IMR-90 (cell line): ENCODE results near the gene LRRC2. TPM values are rescaled to one million over a fixed set of nuclear protein-coding genes. Genes with fewer than 3 reads are reported as not detected.

Experiments used
- ATAC-seq: fragments of 200-7000 bp; cut with Tn5 transposase; 2 replicates; pipeline ENCODE4 v1.9.1; 2020; ENCODE audit warnings: low read depth, mild to moderate bottlenecking, moderate library complexity
- BruUV-seq: library from RNA; stranded (reverse); fragments of 400-500 nt; replicated peaks from 2 replicates; lab custom pipeline; 2021; lab: Mats Ljungman, UMichigan
- CTCF ChIA-PET: fragments of 300-600 bp; formaldehyde crosslinking; extraction: SDS; loops from one replicate; lab custom pipeline; 2021; ENCODE audit warnings: antibody characterized with exemption; lab: Yijun Ruan, JAX
- POLR2A ChIA-PET: fragments of 300-600 bp; sonication (Branson Sonifier 250); formaldehyde crosslinking; loops from one replicate; lab custom pipeline; 2022; ENCODE audit warnings: antibody characterized with exemption; ENCODE audit not compliant: unreplicated experiment; lab: Charles Lee
- DNase-seq: peaks from one replicate; pipeline ENCODE4 v3.0.0; 2013
- H2AFZ ChIP-seq: replicated peaks from 2 replicates; pipeline ENCODE3; 2013; ENCODE audit warnings: low read length, mild to moderate bottlenecking; ENCODE audit not compliant: poor library complexity
- H2AK5ac ChIP-seq: 2 replicates; pipeline ENCODE4 v1.6.1; 2013; ENCODE audit warnings: low read depth, low read length, inconsistent platforms
- H2AK9ac ChIP-seq: replicated peaks from 2 replicates; pipeline ENCODE3; 2013; ENCODE audit warnings: mild to moderate bottlenecking, low read depth, low read length, moderate library complexity; ENCODE audit not compliant: poor library complexity
- H2BK120ac ChIP-seq: 2 replicates; pipeline ENCODE4 v1.6.1; 2013; ENCODE audit warnings: low read depth, low read length, inconsistent platforms
- H2BK15ac ChIP-seq: 3 replicates; pipeline ENCODE4 v1.6.1; 2013; ENCODE audit warnings: low read depth, low read length, inconsistent platforms
- H2BK20ac ChIP-seq: 2 replicates; pipeline ENCODE4 v1.6.1; 2013; ENCODE audit warnings: low read depth, mild to moderate bottlenecking, inconsistent platforms, low read length, moderate library complexity
- H2BK5ac ChIP-seq: 2 replicates; pipeline ENCODE4 v1.6.1; 2013; ENCODE audit warnings: mild to moderate bottlenecking, low read depth, low read length, inconsistent platforms; ENCODE audit not compliant: poor library complexity, severe bottlenecking
- H3K14ac ChIP-seq: replicated peaks from 2 replicates; pipeline ENCODE4 v1.6.1; 2013; ENCODE audit warnings: low read depth, low read length, inconsistent platforms
- H3K18ac ChIP-seq: 2 replicates; pipeline ENCODE4 v1.6.1; 2013; ENCODE audit warnings: low read depth, low read length, control low read depth
- H3K23ac ChIP-seq: 2 replicates; pipeline ENCODE4 v1.6.1; 2013; ENCODE audit warnings: low read depth, low read length, inconsistent platforms
- H3K27ac ChIP-seq: 2 replicates; pipeline ENCODE4 v1.5.1; 2013; ENCODE audit warnings: mild to moderate bottlenecking, control low read depth, low read length; ENCODE audit not compliant: insufficient read depth
- H3K27me3 ChIP-seq: 2 replicates; pipeline ENCODE4 v1.6.1; 2013; ENCODE audit warnings: low read length; ENCODE audit not compliant: control insufficient read depth, insufficient read depth
- H3K36me3 ChIP-seq: 2 replicates; pipeline ENCODE4 v1.6.1; 2013; ENCODE audit warnings: low read length, mixed read lengths; ENCODE audit not compliant: control insufficient read depth, insufficient read depth
- H3K4ac ChIP-seq: 2 replicates; pipeline ENCODE4 v1.6.1; 2013; ENCODE audit warnings: low read depth, low read length, inconsistent platforms
- H3K4me1 ChIP-seq: 2 replicates; pipeline ENCODE4 v1.6.1; 2013; ENCODE audit warnings: low read length, mixed read lengths; ENCODE audit not compliant: control insufficient read depth, insufficient read depth
- H3K4me2 ChIP-seq: 2 replicates; pipeline ENCODE4 v1.6.1; 2013; ENCODE audit warnings: low read depth, mild to moderate bottlenecking, control low read depth, low read length, moderate library complexity
- H3K4me3 ChIP-seq: 2 replicates; pipeline ENCODE4 v1.5.1; 2013; ENCODE audit warnings: low read depth, mild to moderate bottlenecking, control low read depth, low read length, moderate library complexity; ENCODE audit not compliant: insufficient read depth
- H3K56ac ChIP-seq: 2 replicates; pipeline ENCODE4 v1.6.1; 2013; ENCODE audit warnings: low read length, inconsistent platforms; ENCODE audit not compliant: insufficient read depth; ENCODE audit errors: extremely low read depth
- H3K79me1 ChIP-seq, 2 experiments: 2 replicates each; pipeline ENCODE4 v1.6.1; 2013; ENCODE audit warnings: low read length in 2 of 2, inconsistent platforms in 1 of 2, low read depth in 1 of 2
- H3K9ac ChIP-seq: 2 replicates; pipeline ENCODE4 v1.6.1; 2013; ENCODE audit warnings: low read depth, low read length, control low read depth
- H3K9me1 ChIP-seq: 2 replicates; pipeline ENCODE4 v1.6.1; 2013; ENCODE audit warnings: low read length, inconsistent platforms; ENCODE audit not compliant: insufficient read depth
- H3K9me3 ChIP-seq: 2 replicates; pipeline ENCODE4 v1.6.1; 2013; ENCODE audit warnings: low read length; ENCODE audit not compliant: control insufficient read depth, insufficient read depth
- H4K20me1 ChIP-seq: 2 replicates; pipeline ENCODE4 v1.6.1; 2013; ENCODE audit warnings: low read length, inconsistent platforms; ENCODE audit not compliant: insufficient read depth
- H4K5ac ChIP-seq: 2 replicates; pipeline ENCODE4 v1.6.1; 2013; ENCODE audit warnings: mild to moderate bottlenecking, low read depth, low read length, control low read depth
- H4K8ac ChIP-seq, 2 experiments: 2 replicates each; pipeline ENCODE4 v1.6.1; 2013; ENCODE audit warnings: low read depth in 2 of 2, low read length in 2 of 2, control low read depth in 1 of 2, inconsistent platforms in 1 of 2
- H4K91ac ChIP-seq: 2 replicates; pipeline ENCODE4 v1.6.1; 2013; ENCODE audit warnings: low read depth, low read length, inconsistent platforms; ENCODE audit not compliant: insufficient read depth
- BHLHE40 ChIP-seq: fragments of 150-350 bp; IDR thresholded peaks from 2 replicates; pipeline ENCODE4 v1.6.1; 2016; ENCODE audit warnings: mild to moderate bottlenecking, low read depth, low read length
- CEBPB ChIP-seq: IDR thresholded peaks from 2 replicates; pipeline ENCODE4 v1.6.1; 2012; ENCODE audit warnings: low read depth, low read length, improper control_type of control experiment
- CHD1 ChIP-seq: IDR thresholded peaks from 2 replicates; pipeline ENCODE4 v1.6.1; 2012; ENCODE audit warnings: low read depth, low read length, improper control_type of control experiment
- CTCF ChIP-seq: conservative IDR thresholded peaks from 2 replicates; pipeline ENCODE4 v1.5.1; 2012; ENCODE audit warnings: mild to moderate bottlenecking, low read depth, low read length, improper control_type of control experiment
- FOS ChIP-seq: fragments of 150-350 bp; IDR thresholded peaks from 2 replicates; pipeline ENCODE4 v1.6.1; 2016; ENCODE audit warnings: low read depth, low read length
- MAFK ChIP-seq: IDR thresholded peaks from 2 replicates; pipeline ENCODE4 v1.6.1; 2012; ENCODE audit warnings: low read depth, low read length, improper control_type of control experiment
- MAZ ChIP-seq: IDR thresholded peaks from 2 replicates; pipeline ENCODE4 v1.6.1; 2012; ENCODE audit warnings: low read depth, mild to moderate bottlenecking, low read length, improper control_type of control experiment, moderate library complexity, borderline replicate concordance
- MXI1 ChIP-seq: IDR thresholded peaks from 2 replicates; pipeline ENCODE4 v1.6.1; 2012; ENCODE audit warnings: low read depth, mild to moderate bottlenecking, low read length, moderate library complexity, borderline replicate concordance
- NFE2L2 ChIP-seq: fragments of 150-350 bp; IDR thresholded peaks from 2 replicates; pipeline ENCODE4 v1.6.1; 2016; ENCODE audit warnings: low read depth, mild to moderate bottlenecking, low read length
- POLR2A ChIP-seq: IDR thresholded peaks from 2 replicates; pipeline ENCODE4 v1.6.1; 2012; ENCODE audit warnings: mild to moderate bottlenecking, low read depth, low read length
- RAD21 ChIP-seq: IDR thresholded peaks from 2 replicates; pipeline ENCODE4 v1.6.1; 2012; ENCODE audit warnings: low read length, improper control_type of control experiment
- RCOR1 ChIP-seq: IDR thresholded peaks from 2 replicates; pipeline ENCODE4 v1.6.1; 2012; ENCODE audit warnings: mild to moderate bottlenecking, low read length, improper control_type of control experiment; ENCODE audit not compliant: insufficient replicate concordance
- RFX5 ChIP-seq: IDR thresholded peaks from 2 replicates; pipeline ENCODE4 v1.8.0; 2012; ENCODE audit warnings: low read depth, mild to moderate bottlenecking, low read length, moderate library complexity
- SMC3 ChIP-seq: fragments of 150-350 bp; IDR thresholded peaks from 2 replicates; pipeline ENCODE4 v1.6.1; 2016; ENCODE audit warnings: low read depth, mild to moderate bottlenecking, antibody characterized with exemption, low read length, moderate library complexity
- USF2 ChIP-seq: fragments of 150-350 bp; IDR thresholded peaks from 2 replicates; pipeline ENCODE4 v1.6.1; 2017; ENCODE audit warnings: mild to moderate bottlenecking, antibody characterized with exemption, low read length, low read depth
- WGBS, 2 experiments: methylation state at CpG; one replicate each; pipeline versions ENCODE4 v1.1.5 to v1.1.7; 2013; ENCODE audit warnings: missing lambda C conversion rate in 2 of 2; ENCODE audit not compliant: insufficient read length in 1 of 2; ENCODE audit errors: extremely low coverage in 2 of 2; 5-methylcytosine and 5-hydroxymethylcytosine counted together
- dilution Hi-C: fragments of 300-500 bp; cut with HindIII; formaldehyde crosslinking; loops from one replicate; pipeline ENCODE4 v1.14.3; 2018; ENCODE audit warnings: low sequenced_read_pairs; ENCODE audit not compliant: unreplicated experiment
- in situ Hi-C: fragments of 300-500 bp; cut with MboI; formaldehyde crosslinking; loops from 3 replicates; pipeline ENCODE4 v1.14.3; 2019; ENCODE audit warnings: low sequenced_read_pairs, inconsistent platforms, mixed read lengths
- intact Hi-C: fragments of 100-400 bp; cut with micrococcal nuclease; formaldehyde crosslinking; loops from 2 replicates; pipeline ENCODE4 v1.10.0; 2022
- polyA plus RNA-seq, 3 experiments: library from polyadenylated mRNA; depleted of rRNA; stranded (reverse); fragments of >200 nt; gene quantifications; 2 replicates each; pipeline ENCODE4 v1.2.3, GENCODE V29; 2012; ENCODE audit warnings: low replicate concordance in 1 of 3
- total RNA-seq: library from RNA; depleted of rRNA; stranded (reverse); fragments of >200 nt; gene quantifications from 2 replicates; pipeline ENCODE4 v1.2.3, GENCODE V29; 2012
- TF ChIP-seq, protein P1 (sequence below): fragments of 150-350 bp; IDR thresholded peaks from 2 replicates; pipeline ENCODE4 v1.6.1; 2016; ENCODE audit warnings: low read depth, mild to moderate bottlenecking, low read length, moderate library complexity, borderline replicate concordance

Gene LRRC2
- total and polyA plus RNA-seq, 2 of the 4 experiments (the other 2 are of a cell fraction) = 2.9 to 4.1 TPM

DNA sequence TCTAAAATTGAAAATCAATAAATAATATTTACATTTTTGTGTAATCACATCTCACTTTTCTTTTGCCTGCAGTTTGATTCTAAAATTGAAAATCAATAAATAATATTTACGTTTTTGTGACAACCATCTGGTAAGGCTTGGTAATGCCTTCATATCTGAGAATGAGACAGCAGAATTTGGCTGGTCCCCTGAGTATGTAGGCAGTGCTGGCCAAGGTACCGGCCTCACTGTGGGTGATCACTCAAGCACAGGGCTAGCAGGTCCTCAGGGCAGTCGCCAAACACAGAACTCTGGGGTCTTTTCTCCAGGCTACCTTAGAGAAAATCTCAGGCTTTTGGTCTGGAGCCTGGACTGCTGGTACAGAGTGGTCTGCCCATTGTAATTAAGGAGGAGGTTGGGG lies 42.1 kb downstream of the LRRC2 start:
- Histone ChIP-seq H3K79me1 (no peaks in the 10 kb centered on the region), H2BK5ac (no peak overlapping the region), H2BK20ac (no peak overlapping the region), H3K9me1 (no peaks in the 10 kb centered on the region), H3K27me3 (no peaks in the 10 kb centered on the region), H3K56ac (no peak overlapping the region), H3K23ac (no peak overlapping the region), H2AFZ (no peak overlapping the region), H4K5ac (no peak overlapping the region), H3K9ac (no peak overlapping the region), H3K9me3 (no peaks in the 10 kb centered on the region), H4K20me1 (no peaks in the 10 kb centered on the region), H3K27ac (no peak overlapping the region), H3K4ac (no peak overlapping the region), H3K18ac (no peak overlapping the region), H2AK5ac (no peak overlapping the region), H3K4me1 (no peaks in the 10 kb centered on the region), H4K91ac (no peak overlapping the region), H2BK120ac (no peak overlapping the region), H3K36me3 (peaks cover 9% of the 10 kb centered on the region; the same call in 1 of the 2 replicates), H4K8ac (no peak overlapping the region), H2BK15ac (no peak overlapping the region), H2AK9ac (no peak overlapping the region), H3K14ac (no peak overlapping the region), H3K4me2 (no peak overlapping the region), H3K4me3 (no peak overlapping the region)
- dilution Hi-C loops (no loop called here), in situ Hi-C loops (no loop called here), intact Hi-C loops (no loop called here)
- BruUV-seq = no TSS peak
- TF ChIP-seq CTCF = no peak
- TF ChIP-seq POLR2A = no peak
- TF ChIP-seq MXI1 = no peak
- TF ChIP-seq NFE2L2 = no peak
- TF ChIP-seq BHLHE40 = no peak
- no peak for TF ChIP-seq RAD21
- TF ChIP-seq MAZ = no peak
- TF ChIP-seq CEBPB = no peak
- TF ChIP-seq, protein P1, sequence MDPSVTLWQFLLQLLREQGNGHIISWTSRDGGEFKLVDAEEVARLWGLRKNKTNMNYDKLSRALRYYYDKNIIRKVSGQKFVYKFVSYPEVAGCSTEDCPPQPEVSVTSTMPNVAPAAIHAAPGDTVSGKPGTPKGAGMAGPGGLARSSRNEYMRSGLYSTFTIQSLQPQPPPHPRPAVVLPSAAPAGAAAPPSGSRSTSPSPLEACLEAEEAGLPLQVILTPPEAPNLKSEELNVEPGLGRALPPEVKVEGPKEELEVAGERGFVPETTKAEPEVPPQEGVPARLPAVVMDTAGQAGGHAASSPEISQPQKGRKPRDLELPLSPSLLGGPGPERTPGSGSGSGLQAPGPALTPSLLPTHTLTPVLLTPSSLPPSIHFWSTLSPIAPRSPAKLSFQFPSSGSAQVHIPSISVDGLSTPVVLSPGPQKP = no peak
- no peak for TF ChIP-seq RCOR1
- no peak for TF ChIP-seq FOS
- no peak for TF ChIP-seq SMC3
- TF ChIP-seq CHD1 = no peak
- TF ChIP-seq MAFK = no peak
- TF ChIP-seq RFX5 = no peak
- TF ChIP-seq USF2 = no peak
- ATAC-seq (no peak), DNase-seq (no peak)
- ChIA-PET POLR2A (no interaction called here), CTCF (no interaction called here)
- WGBS, 2 experiments = 40% methylated on average over 1 of the region's 3 CpGs; no CpG with 5 or more reads in 1 of the 2 experiments
